ENCODE results near the gene RPS21.

- no peak for TF ChIP-seq CTCF (IDR thresholded peaks at IDR 0.05)
- no peak for TF ChIP-seq POLR2A (IDR thresholded peaks at IDR 0.05)
Measured at GRCh38 chr20:62406635-62407176, 19.8 kb downstream of the RPS21 start.
